ENCODE measurements around the gene FADS2.

The FADS2 gene

GRCh38 chr11:61887839-61888494 lies 59.9 kb downstream of the FADS2 start:
- no peak for DNase-seq (ENCODE audit: low read depth in 3 of 3)

GRCh38 chr11:61888590-61888989 lies 60.5 kb downstream of the FADS2 start:
- no peak for DNase-seq (ENCODE audit: low read depth in 3 of 3)

GRCh38 chr11:61889831-61890230 lies 61.7 kb downstream of the FADS2 start:
- DNase-seq (ENCODE audit: low read depth in 3 of 3), result no peak

- DNase-seq (ENCODE audit: low read depth in 3 of 3), result no peak
These were observed 62.6 kb downstream of the FADS2 start for GRCh38 chr11:61890529-61891330.

GRCh38 chr11:61891331-61892084 lies 63.4 kb downstream of the FADS2 start, which contains the start of gene FADS3:
Gene FADS3, minus strand, starts transcription at chr11:61891545. Its CDS starts 164 bp downstream, at chr11:61891381.
- DNase-seq (ENCODE audit: low read depth in 3 of 3), result peak in 1 of 3 donors; percentile 27

- no peak for DNase-seq (ENCODE audit: low read depth in 3 of 3)
These were observed 63.9 kb downstream of the FADS2 start for GRCh38 chr11:61892085-61892370.

GRCh38 chr11:61893981-61894380 lies 65.9 kb downstream of the FADS2 start:
- DNase-seq (ENCODE audit: low read depth in 3 of 3), result no peak

GRCh38 chr11:61895046-61895717 lies 67.1 kb downstream of the FADS2 start:
- DNase-seq (ENCODE audit: low read depth in 3 of 3), result no peak

- DNase-seq (ENCODE audit: low read depth in 3 of 3), result no peak
These were observed 67.6 kb downstream of the FADS2 start for GRCh38 chr11:61895718-61896059.

GRCh38 chr11:61896665-61897386 lies 68.7 kb downstream of the FADS2 start:
- no peak for DNase-seq (ENCODE audit: low read depth in 3 of 3)

GRCh38 chr11:61897387-61898246 lies 69.5 kb downstream of the FADS2 start:
- DNase-seq (ENCODE audit: low read depth in 3 of 3), result peak; percentile 52 to 78 (median 56)

GRCh38 chr11:61898247-61898582 lies 70.1 kb downstream of the FADS2 start:
- DNase-seq (ENCODE audit: low read depth in 3 of 3), result no peak

GRCh38 chr11:61899146-61899841 lies 71.2 kb downstream of the FADS2 start:
- DNase-seq (ENCODE audit: low read depth in 3 of 3), result peak; percentile 78 to 90 (median 86)

- DNase-seq (ENCODE audit: low read depth in 3 of 3), result no peak
These were observed 72.2 kb downstream of the FADS2 start for GRCh38 chr11:61900251-61900650.

- no peak for DNase-seq (ENCODE audit: low read depth in 3 of 3)
These were observed 73.3 kb downstream of the FADS2 start for GRCh38 chr11:61901397-61901796.

- no peak for DNase-seq (ENCODE audit: low read depth in 3 of 3)
These were observed 74.2 kb downstream of the FADS2 start for GRCh38 chr11:61902313-61902712.

- DNase-seq (ENCODE audit: low read depth in 3 of 3), result no peak
These were observed 75.7 kb downstream of the FADS2 start for GRCh38 chr11:61903845-61904244.

GRCh38 chr11:61904539-61905048 lies 76.5 kb downstream of the FADS2 start:
- DNase-seq (ENCODE audit: low read depth in 3 of 3), result no peak

GRCh38 chr11:61905067-61905696 lies 77.1 kb downstream of the FADS2 start:
- DNase-seq (ENCODE audit: low read depth in 3 of 3), result no peak
